ENCODE measurements around the gene CPN2. TPM values are rescaled to one million over a fixed set of nuclear protein-coding genes. Genes with fewer than 3 reads are reported as not detected.
A peak's percentile ranks its signal among the peaks of the same experiment; 100 is the strongest.

The CPN2 gene
- total RNA-seq, 2 donors from 2014 or later = not detected

DNA sequence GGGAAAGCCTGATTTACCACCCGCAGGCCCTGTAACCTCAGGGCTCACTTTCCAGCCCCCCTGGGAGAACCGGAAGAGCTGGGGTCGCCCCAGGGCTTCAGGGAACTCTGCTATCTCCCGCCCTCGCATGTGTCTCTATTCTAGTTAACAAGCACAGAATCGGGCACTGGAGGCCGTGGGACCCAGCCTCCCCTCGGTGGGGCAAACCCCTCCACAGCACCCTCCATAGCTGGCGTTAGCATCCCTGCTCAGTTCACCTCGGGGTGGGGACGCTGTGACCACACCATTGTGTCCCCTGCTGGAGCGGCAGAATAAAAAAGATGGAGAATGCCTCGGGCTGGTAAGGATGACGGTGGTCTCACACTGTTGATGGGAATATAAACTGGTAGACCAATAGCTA, 21.9 kb upstream of the CPN2 start:
- no peak overlapping the region for H3K27ac ChIP-seq
- no peak for DNase-seq (ENCODE audit: low spot score)
- no peaks in the 10 kb centered on the region for H3K9me3 ChIP-seq
- peaks cover 0 to 19% of the 10 kb centered on the region in 2 donors for H3K4me1 ChIP-seq
- H3K36me3 ChIP-seq = no peaks in the 10 kb centered on the region
- no peaks in the 10 kb centered on the region for H3K27me3 ChIP-seq
- TF ChIP-seq, protein P1, sequence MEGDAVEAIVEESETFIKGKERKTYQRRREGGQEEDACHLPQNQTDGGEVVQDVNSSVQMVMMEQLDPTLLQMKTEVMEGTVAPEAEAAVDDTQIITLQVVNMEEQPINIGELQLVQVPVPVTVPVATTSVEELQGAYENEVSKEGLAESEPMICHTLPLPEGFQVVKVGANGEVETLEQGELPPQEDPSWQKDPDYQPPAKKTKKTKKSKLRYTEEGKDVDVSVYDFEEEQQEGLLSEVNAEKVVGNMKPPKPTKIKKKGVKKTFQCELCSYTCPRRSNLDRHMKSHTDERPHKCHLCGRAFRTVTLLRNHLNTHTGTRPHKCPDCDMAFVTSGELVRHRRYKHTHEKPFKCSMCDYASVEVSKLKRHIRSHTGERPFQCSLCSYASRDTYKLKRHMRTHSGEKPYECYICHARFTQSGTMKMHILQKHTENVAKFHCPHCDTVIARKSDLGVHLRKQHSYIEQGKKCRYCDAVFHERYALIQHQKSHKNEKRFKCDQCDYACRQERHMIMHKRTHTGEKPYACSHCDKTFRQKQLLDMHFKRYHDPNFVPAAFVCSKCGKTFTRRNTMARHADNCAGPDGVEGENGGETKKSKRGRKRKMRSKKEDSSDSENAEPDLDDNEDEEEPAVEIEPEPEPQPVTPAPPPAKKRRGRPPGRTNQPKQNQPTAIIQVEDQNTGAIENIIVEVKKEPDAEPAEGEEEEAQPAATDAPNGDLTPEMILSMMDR (IDR thresholded peaks at IDR 0.05) = no peak
- H3K4me3 ChIP-seq = no peak overlapping the region

DNA sequence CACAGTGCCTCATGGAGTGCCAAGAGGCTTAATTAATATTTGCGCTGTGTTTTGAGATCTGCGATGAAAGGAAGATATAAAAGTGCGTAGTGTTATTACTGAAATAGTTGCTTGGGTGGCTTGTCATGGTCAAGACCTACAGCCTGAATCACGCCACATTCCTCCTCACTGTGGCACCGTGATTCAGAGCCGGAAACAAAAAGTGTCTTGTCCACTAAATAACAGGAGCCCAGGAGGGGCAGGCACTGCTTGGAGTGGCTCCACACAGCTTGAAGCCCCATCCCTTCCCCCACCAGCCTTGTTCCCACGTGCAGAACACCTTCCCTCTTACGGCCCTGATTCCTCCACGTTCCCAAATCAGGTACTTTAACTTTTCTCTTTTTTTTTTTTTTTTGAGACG, 19.6 kb upstream of the CPN2 start:
- TF ChIP-seq, protein P1 (IDR thresholded peaks at IDR 0.05) = no peak
- Histone ChIP-seq H3K27ac (no peak overlapping the region), H3K4me3 (no peak overlapping the region), H3K9me3 (no peaks in the 10 kb centered on the region), H3K4me1 (peaks cover 0 to 19% of the 10 kb centered on the region in 2 donors), H3K27me3 (no peaks in the 10 kb centered on the region), H3K36me3 (no peaks in the 10 kb centered on the region)
- DNase-seq (ENCODE audit: low spot score) = no peak

DNA sequence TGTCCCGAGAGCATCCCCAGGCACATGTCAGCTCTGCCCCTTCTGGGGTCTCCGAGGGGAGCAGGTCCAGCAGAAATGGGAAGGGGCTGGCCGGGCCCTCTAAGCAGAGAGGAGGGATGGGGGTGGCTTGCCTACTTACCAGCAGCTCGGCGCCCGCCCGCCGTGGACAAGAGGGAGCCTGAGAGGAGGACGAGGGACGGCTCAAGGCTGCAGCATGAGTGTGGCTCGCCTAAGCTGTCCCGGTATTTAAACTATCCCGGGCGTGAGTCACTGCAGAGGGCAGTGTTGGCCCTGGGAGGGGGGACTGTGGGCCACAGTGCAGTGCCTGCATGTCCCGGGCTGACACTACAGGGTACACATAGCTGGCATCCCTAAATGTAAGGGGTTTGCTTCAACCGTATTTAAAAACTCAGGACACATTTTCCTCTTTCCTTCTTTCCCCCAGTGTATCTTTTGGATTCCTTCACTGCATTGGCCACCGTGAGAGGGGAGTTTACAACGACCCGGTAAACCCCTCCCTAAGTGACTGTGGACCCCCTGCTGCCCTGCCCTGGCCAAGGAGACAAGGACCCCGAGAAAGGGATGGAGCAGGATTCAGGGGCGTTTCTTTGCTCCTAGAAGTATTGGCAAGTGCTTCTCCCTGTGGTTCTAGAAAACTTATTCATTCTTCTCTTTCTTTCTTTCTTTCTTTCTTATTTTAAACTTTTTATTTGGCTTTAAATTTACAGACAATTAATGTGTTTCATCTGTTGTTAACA, 18.6 kb upstream of the CPN2 start, which contains the start of gene LRRC15:
Gene LRRC15, minus strand, starts transcription at position 222 of the 758 bp plus-strand sequence. CDS start 8,700 bp downstream, outside the sequence.
- TF ChIP-seq, protein P1 (IDR thresholded peaks at IDR 0.05) = no peak
- Histone ChIP-seq H3K4me3 (no peak within 1 kb of the TSS), H3K9me3 (no peaks in the 10 kb centered on the region), H3K36me3 (no peaks in the 10 kb centered on the region), H3K27ac (no peak within 1 kb of the TSS), H3K4me1 (peaks cover 0 to 24% of the 10 kb centered on the region in 2 donors), H3K27me3 (no peaks in the 10 kb centered on the region)
- peak; percentile 61 for DNase-seq (ENCODE audit: low spot score)

DNA sequence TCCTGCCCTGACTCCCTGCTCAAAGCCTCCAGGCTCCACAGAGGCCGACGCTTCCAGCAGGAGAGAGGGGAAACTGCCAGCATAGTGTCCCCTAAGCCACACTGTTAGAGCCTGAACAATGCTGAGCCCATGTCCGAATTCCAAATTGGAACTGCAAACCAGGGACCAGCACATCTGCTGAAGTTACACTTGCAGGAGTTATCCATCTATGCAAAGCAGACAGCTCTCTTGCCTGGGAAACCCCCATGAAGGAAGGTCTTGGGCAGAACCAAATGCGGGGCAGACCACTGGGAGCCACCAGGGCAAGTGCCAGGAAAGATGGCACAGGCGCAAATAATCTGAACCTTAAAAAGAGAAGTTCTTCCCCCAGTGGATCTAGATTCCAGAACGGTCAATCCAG, 17.8 kb upstream of the CPN2 start:
- TF ChIP-seq, protein P1 (IDR thresholded peaks at IDR 0.05) = no peak
- H3K27me3 ChIP-seq = no peaks in the 10 kb centered on the region
- DNase-seq (ENCODE audit: low spot score) = no peak

DNA sequence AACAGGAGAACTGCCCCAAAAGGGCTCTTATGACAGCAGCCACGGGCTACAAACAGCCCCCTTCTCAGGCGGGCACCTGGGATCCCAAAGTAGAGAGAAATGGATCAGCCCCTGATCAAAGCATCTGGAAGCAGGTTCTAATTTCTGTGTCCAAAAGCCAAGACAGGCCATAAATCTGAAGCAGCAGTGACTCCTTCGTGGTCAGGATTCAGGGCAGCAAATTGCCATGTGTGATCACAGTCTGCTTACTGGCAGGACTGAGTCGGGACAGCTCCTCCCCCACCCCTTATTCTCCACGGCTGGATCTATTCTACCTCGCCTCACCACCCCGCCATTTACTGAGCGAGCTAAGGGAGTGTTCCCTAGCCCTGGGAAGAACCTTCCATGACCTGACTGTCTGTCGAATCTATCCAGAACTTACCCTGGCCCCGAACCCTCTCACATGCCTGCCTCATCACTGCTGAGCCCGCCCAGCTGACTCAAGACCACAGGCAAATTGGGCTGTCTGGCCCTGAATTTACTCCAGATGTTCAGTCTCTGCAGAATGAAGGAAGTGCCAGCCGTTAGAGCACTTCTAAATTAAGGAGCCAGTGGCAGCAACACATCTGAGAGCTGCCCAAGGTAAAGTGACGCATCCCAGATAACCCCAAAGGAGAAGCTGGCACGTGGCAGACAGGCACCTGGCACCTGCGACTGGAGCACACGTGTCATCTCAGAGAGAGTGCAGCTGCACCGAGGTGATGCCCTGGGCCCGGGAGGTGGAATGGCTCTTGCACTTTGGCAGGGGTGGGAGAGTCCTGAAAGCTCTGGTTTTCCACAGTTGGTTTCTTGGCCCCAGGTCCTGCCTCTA, 17.1 kb upstream of the CPN2 start:
- no peak for DNase-seq (ENCODE audit: low spot score)
- no peaks in the 10 kb centered on the region for H3K9me3 ChIP-seq
- H3K4me1 ChIP-seq = peaks cover 0 to 29% of the 10 kb centered on the region in 2 donors
- no peak overlapping the region for H3K4me3 ChIP-seq
- H3K27ac ChIP-seq = no peak overlapping the region
- H3K36me3 ChIP-seq = no peaks in the 10 kb centered on the region
- H3K27me3 ChIP-seq = no peaks in the 10 kb centered on the region
- TF ChIP-seq, protein P1 (IDR thresholded peaks at IDR 0.05) = no peak

More for the DNA sequence above, 17.8 kb upstream of the CPN2 start:
- Histone ChIP-seq H3K27ac (no peak overlapping the region), H3K9me3 (no peaks in the 10 kb centered on the region), H3K4me3 (no peak overlapping the region), H3K36me3 (no peaks in the 10 kb centered on the region), H3K4me1 (peaks cover 0 to 29% of the 10 kb centered on the region in 2 donors)

Data from right atrium auricular region (tissue), 2 donors.